ENCODE measurements around the gene PARVA. TPM values are rescaled to one million over a fixed set of nuclear protein-coding genes. Genes with fewer than 3 reads are reported as not detected.

Gene PARVA
- total RNA-seq, 1 donor, result under 0.01 TPM

- no peak for DNase-seq (ENCODE audit: low read depth in 2 of 3, low spot score in 2 of 3)
Measured at GRCh38 chr11:12376259-12377081, 901 bp upstream of the PARVA start.

DNA sequence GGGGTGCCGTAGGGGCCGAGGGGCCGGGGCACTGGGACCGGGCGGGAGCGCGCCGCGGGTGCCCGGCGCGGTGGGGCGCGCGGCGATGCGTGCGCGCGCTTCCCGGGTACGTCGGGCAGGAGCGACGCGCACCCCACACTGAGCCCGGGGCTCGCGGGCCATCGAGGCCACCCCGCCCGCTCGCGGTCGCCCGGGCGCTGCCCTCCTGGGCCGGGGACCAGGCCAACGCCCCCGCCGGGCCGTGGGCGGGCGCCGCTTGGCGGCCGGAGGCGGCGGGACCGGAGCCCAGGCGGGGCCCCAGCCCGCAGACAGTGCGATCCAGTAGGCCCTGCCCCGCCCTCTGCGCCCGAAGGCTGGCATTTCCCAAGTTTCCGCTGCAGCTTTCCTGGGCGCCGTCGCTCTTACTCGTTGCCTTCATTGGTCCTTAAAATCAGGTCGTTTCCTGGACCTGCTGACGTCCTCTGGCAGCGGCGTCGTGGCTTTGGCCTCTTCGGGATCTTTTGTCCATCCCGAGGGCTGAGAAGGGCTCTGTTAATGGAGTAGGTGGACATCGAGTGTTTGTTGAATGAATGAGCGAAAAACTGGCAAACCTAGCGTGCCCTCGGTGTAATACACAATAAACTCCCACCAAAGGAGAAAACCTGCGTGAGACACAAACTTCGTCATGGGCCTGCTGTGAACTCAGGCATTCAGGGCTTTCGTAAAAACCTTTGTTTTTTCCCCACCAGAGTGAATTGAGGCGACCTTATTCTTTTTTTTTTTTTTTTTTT, 638 bp downstream of the PARVA start:
- DNase-seq (ENCODE audit: low read depth in 2 of 3, low spot score in 2 of 3), result no peak

DNA sequence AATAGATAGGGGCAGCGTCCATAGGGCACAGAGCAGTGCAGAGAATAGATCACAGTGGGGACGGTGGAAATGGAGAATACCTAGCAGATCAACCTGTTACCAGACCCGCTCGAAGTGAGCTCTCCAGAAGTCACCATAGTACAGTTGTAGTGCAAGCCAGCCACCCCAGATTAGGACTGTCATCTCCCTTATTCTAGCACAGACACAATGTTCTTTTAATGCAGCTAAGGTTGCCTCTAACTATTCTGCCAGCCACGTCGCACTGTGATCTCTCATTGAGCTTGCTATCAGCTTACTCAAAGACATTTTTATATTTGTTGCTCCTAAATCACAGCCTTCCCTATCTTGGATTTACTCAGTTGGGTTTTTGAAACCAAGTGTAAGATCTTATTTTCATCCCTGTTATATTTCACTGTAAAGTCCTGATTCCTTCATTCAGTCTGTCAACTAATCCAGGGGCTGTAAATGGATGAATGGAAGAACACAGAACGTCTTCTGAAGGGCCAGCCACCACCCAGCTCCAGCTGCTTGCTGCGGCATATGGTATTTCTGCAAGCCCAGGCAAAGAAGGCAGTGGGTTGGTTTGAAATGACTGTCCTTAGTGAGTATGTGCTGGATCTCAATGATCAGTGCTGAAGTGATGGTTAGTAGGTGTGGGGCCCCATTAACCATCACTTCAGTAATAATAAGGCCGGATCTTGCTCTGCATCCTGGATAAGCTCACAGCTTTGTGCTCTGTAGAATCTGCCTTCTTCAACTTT, 3.4 kb downstream of the PARVA start:
- DNase-seq (ENCODE audit: low read depth in 2 of 3, low spot score in 2 of 3), result no peak

GRCh38 chr11:12381875-12382274, 4.5 kb downstream of the PARVA start:
- DNase-seq (ENCODE audit: low read depth in 2 of 3, low spot score in 2 of 3), result no peak

DNA sequence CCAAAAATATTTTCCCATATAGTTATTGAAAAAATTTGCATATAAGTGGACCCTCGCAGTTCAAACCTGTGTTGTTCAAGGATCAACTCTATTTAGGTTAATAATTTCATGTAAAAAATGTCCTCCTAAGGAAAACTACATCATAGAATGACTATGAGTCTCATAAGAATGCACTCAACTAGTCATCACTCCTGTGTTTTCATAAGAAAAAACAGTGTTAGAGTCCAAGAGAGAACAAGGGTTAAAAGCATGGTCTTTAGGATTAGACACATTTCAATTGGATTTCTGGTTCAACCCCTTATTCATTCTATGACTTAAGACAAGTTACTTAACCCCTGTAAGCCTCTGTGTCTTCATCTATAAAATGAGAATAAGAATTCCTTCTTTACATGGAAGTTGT, 5.1 kb downstream of the PARVA start:
- no peak for DNase-seq (ENCODE audit: low read depth in 2 of 3, low spot score in 2 of 3)

GRCh38 chr11:12386309-12386708, 8.9 kb downstream of the PARVA start:
- DNase-seq (ENCODE audit: low read depth in 2 of 3, low spot score in 2 of 3), result no peak

- DNase-seq (ENCODE audit: low read depth in 2 of 3, low spot score in 2 of 3), result no peak
Measured at GRCh38 chr11:12386745-12387144, 9.4 kb downstream of the PARVA start.

DNA sequence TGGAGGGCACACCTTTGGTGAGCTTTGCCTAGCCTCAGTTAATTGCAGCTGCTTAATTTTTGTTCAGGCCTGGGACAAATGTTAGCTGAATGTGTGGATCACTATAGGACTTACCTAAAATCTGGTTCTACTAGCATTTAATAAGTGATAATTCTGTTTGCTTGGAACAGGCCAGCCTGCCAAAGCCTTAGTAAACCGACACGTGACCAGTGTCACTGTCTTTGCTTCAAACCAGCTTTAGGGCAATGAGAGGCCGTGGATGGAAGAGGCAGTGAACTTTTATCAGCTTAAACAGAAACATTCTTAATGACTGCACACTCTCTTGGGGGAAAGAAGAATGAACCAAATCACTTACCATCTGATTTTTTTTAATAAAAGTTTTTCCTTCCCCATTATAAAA, 10.8 kb downstream of the PARVA start:
- no peak for DNase-seq (ENCODE audit: low read depth in 2 of 3, low spot score in 2 of 3)

DNA sequence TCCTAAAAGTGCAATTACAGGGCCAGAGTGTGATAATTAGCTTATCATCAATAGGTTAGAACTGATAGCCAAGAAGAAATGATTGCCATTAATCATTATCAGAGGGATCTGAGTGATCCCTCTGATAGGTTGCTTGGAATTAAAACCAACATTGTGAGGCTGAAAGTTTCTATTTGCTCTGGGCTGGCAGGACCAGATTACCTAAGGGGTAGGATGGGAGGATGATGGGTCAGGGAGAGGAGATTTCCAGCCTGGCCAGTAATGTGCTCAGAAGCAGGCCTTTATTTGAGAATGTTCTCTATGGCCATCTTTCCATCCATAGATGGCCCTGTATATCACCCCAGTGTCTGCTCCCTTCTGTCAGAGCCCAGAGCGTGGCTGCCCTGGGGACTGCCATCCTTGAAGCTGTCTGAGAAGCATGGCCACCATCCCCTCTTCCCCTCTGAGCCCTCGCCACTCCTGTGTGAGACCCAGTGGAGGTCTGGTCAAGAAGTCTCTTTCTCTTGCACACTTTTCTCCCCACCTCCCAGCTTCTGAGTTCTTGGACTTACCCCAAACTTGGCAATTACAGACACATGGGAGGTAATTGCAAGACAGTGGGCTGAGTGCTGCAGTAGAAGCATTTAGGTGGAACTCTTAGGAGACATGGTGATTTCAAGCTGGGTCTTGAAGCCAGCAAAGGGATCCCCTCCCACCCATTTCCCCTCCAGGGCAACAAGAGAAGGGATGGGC, 11.7 kb downstream of the PARVA start:
- DNase-seq (ENCODE audit: low read depth in 2 of 3, low spot score in 2 of 3), result no peak

DNA sequence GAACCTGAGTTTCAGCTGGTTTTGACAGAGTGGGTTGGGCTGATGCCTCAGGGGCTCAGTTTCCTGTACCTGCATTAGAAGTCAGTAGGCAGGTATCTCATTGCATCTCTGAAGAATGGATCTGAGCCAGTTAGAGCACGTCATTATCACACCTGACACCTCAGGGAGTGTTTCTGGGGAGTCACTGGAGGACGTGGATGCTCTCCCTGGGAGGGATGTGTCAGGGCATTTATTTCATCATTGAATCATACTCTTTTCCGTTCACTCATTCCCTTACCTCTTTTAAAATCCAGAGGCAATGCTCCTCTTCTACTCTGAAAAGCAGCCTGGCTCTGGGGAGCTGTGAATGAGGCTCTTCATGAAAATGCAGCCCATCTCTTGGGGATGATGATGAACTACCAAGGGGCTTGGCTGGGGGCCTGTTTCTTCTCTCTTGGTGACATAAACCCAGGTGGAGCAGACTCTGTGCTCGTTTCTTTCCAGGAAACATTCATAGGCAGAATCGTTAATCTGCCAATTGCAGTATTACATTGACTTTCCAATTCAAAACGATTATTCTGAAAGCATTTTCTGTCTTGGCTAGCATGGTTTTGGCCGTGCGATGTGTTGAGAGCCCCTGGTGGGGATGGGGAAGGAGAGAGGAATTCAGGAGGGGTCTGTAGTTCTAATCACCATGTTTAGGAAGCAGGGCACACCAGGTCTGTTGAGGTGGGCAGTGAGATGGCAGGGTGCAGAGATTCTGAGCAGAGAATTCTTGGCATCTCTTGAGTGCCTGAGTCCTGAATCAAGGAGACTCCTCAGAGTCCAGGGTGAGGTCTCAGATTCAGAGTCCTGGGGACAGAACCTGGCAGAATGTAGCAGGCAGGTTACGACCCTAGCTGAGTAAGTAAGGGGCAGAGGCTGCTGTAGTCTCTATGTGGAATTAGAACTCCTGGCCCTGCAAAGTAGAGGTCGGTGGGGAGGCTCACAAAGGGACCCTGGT, 12.6 kb downstream of the PARVA start:
- no peak for DNase-seq (ENCODE audit: low read depth in 2 of 3, low spot score in 2 of 3)

DNA sequence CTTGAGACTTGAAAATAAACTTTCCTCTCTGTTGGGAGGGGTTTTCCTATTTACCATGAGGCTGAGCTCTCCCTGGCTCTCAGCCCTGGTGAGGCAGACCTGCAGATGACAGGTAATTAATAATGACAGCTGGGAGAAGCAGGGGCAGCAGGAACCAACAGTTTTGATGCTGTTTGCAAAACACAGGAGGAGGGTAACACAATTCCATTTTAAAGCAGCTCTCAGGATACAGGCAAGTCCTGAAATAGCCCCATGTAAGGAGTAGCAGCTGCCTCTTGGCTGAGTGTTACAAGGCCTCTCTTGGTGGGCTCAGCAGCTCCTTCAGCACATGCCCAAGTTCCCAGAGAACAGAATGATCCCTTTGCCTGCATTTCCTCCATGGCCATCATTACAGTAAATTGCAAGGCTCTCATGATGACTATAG, 13.3 kb downstream of the PARVA start:
- DNase-seq (ENCODE audit: low read depth in 2 of 3, low spot score in 2 of 3), result no peak

- DNase-seq (ENCODE audit: low read depth in 2 of 3, low spot score in 2 of 3), result no peak
Measured at GRCh38 chr11:12392672-12393071, 15.3 kb downstream of the PARVA start.

- no peak for DNase-seq (ENCODE audit: low read depth in 2 of 3, low spot score in 2 of 3)
Measured at GRCh38 chr11:12393691-12394090, 16.3 kb downstream of the PARVA start.

- no peak for DNase-seq (ENCODE audit: low read depth in 2 of 3, low spot score in 2 of 3)
Measured at GRCh38 chr11:12394601-12395000, 17.2 kb downstream of the PARVA start.

DNA sequence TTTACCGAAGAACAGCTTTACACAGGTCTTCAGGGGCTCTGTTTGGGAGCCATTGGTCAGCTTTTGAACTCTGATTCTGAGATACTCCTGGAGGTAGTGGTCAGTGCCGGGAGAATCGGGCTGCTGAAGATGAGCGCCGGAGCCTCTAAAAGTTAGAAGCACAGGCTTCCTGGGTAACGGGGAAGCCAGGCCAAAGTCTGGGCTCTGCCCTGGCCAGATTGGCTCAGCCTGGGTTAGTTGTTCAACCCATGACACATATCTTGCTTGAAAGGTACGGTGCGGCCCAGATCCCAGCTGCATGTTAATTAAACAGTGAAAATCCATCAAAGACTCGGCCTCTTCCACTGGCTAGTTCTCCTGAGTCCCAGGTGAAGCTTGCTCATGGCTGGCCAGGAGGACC, 18.0 kb downstream of the PARVA start:
- DNase-seq (ENCODE audit: low read depth in 2 of 3, low spot score in 2 of 3), result no peak

DNA sequence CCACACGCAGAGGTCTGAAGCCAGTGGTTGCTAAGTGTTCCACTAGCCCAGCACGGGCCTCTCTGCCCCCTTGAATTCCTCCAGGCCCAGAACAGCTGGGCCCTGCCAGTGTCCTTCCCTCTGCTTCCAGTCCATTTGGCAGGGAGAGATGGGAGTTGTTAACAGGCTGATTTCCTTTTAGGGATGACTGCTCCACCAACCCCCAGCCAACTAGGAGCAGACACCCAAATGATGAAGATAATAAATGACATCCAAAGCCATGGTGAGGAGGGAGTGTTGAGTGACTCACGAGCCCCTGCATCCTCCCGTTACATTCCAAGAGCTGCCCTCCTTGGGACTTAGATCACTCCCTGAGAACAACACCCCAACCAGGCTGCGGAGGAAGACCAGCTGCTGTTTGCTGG, 20.6 kb downstream of the PARVA start:
- DNase-seq (ENCODE audit: low read depth in 2 of 3, low spot score in 2 of 3), result no peak

DNA sequence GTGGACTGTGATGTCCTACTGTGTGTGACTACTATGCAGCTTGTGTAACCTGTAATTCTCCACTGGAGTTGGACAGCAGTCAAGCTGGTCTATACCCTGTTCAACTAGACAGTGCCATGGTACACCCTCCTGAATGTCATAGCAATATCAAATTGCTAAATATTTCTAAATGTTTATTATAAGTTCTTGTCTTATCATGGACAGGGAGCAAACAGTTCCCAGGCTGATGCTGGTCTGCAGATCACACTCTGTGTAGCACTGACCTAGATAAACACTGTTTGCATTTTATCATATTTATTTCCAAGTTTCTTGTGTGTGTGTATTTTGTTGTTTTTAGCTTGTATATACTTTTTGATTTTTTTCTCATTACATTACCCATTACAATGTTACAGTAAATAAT, 22.0 kb downstream of the PARVA start:
- DNase-seq (ENCODE audit: low read depth in 2 of 3, low spot score in 2 of 3), result no peak

DNA sequence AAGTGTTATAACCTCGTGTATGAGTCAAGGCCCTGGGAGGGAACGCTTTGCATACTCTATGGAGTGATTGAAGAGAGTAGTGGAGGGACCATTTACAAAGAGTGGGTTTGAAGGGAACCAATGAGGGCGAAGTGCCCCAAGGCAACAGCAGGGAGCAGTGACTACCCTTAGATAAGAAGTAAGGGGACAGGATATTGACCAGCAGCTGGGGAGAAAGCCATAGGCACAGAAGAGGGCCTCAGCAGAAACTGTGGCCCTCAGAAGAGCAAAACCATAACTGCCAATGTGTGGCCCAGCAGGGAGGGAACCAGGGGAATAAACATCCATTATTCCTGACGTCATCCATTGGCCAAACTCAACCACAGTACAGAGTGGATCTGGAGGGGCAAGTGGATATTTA, 24.7 kb downstream of the PARVA start:
- no peak for DNase-seq (ENCODE audit: low read depth in 2 of 3, low spot score in 2 of 3)

DNA sequence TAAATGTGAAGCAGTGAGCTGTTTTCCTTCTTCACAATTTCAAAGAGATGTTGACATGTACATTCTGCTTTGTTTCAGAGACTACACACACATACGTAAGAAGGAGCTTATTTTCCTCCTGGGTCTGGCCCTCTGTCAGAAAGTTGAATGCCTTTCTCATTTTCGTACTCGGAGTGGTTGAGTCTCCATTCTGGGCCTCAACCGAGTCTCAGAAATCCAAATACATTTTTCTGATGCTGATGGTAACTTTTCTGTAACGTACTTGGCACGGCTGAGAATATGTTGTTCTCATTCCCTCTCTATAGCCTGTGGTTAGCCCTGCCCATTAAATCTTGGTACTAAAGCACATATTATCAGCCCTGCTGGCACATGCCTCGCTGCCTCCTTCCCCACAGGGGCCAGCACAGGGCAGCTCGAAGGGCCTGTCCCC, 25.3 kb downstream of the PARVA start:
- no peak for DNase-seq (ENCODE audit: low read depth in 2 of 3, low spot score in 2 of 3)
